HG03045 (cell line): ENCODE results near the gene GRIK4.

Experiments
- ATAC-seq: cut with Tn5 transposase; IDR thresholded peaks from one replicate; pipeline ENCODE4 v1.9.1; 2021; ENCODE audit warnings: mild to moderate bottlenecking, moderate library complexity; ENCODE audit not compliant: unreplicated experiment

The GRIK4 gene

GRCh38 chr11:120524536-120525085 is 13.1 kb downstream of the GRIK4 start:
- ATAC-seq = no peak

- ATAC-seq = no peak
Observed at GRCh38 chr11:120525261-120526171, 14.0 kb downstream of the GRIK4 start.

- no peak for ATAC-seq
Observed at GRCh38 chr11:120526241-120526640, 14.7 kb downstream of the GRIK4 start.

- ATAC-seq = no peak
Observed at GRCh38 chr11:120527111-120527761, 15.7 kb downstream of the GRIK4 start.

- ATAC-seq = no peak
Observed at GRCh38 chr11:120528749-120529148, 17.2 kb downstream of the GRIK4 start.

- no peak for ATAC-seq
Observed at GRCh38 chr11:120529214-120529613, 17.7 kb downstream of the GRIK4 start.

- no peak for ATAC-seq
Observed at GRCh38 chr11:120529911-120530310, 18.4 kb downstream of the GRIK4 start.

- no peak for ATAC-seq
Observed at GRCh38 chr11:120532082-120532831, 20.7 kb downstream of the GRIK4 start.

GRCh38 chr11:120532832-120533196 is 21.3 kb downstream of the GRIK4 start:
- no peak for ATAC-seq

- no peak for ATAC-seq
Observed at GRCh38 chr11:120536091-120536796, 24.7 kb downstream of the GRIK4 start.

GRCh38 chr11:120536797-120537169 is 25.2 kb downstream of the GRIK4 start:
- ATAC-seq = no peak

GRCh38 chr11:120537996-120538395 is 26.4 kb downstream of the GRIK4 start:
- ATAC-seq = no peak

GRCh38 chr11:120538707-120539106 is 27.2 kb downstream of the GRIK4 start:
- ATAC-seq = no peak

GRCh38 chr11:120539667-120540369 is 28.3 kb downstream of the GRIK4 start:
- ATAC-seq = no peak

- ATAC-seq = no peak
Observed at GRCh38 chr11:120540744-120541465, 29.4 kb downstream of the GRIK4 start.

- ATAC-seq = no peak
Observed at GRCh38 chr11:120543521-120544215, 32.1 kb downstream of the GRIK4 start.

GRCh38 chr11:120545813-120546212 is 34.3 kb downstream of the GRIK4 start:
- no peak for ATAC-seq

GRCh38 chr11:120546312-120547205 is 35.0 kb downstream of the GRIK4 start:
- ATAC-seq = no peak
